Peyer's patch (tissue), 4 donors: ENCODE results near the gene NPM3.

ENCODE experiments used
- POLR2A ChIP-seq, 2 donors: fragments of 450-650 bp; IDR thresholded peaks; one replicate each; pipeline ENCODE4 v1.5.1; 2017; ENCODE audit warnings: antibody characterized with exemption in 2 of 2, mild to moderate bottlenecking in 2 of 2, moderate library complexity in 2 of 2
- TF ChIP-seq, protein P1 (sequence below), 6 experiments: fragments of 450-650 bp in 4 of 6; fragments of 200-600 bp in 2 of 6; sonication (generic) in 1 of 6; IDR thresholded peaks; one replicate each; pipeline ENCODE4 v1.5.1; 2017 to 2019; ENCODE audit warnings: antibody characterized with exemption in 6 of 6, mild to moderate bottlenecking in 3 of 6, moderate library complexity in 1 of 6

DNA sequence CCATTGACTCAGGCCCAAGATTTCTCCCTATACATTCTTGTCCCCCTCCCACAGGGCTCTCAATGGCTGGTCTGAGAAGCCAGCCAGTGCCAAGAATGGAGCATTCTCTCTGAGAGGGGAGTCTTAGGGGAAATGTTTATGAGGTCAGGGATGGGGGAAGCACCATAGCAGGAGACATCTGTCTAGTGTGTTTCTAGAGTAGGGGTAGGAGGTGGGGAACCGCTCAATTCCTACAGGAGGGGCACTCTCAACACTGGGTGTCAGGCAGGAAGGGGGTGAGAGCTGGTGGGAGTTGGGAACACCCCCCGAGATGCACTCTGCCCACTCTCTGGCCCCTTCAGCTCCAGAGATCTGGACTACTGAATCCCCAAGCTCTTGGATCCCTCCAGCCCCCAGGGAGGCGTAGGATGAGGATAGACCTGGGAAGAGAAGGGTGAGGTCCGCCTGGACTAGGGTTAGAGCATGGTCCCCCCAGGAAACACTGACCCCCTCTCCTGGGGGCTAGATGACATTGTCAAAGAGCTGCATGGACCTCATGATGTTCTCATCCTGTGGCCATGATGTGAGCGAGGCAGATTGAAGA lies 43.7 kb upstream of the NPM3 start:
- TF ChIP-seq, protein P1, sequence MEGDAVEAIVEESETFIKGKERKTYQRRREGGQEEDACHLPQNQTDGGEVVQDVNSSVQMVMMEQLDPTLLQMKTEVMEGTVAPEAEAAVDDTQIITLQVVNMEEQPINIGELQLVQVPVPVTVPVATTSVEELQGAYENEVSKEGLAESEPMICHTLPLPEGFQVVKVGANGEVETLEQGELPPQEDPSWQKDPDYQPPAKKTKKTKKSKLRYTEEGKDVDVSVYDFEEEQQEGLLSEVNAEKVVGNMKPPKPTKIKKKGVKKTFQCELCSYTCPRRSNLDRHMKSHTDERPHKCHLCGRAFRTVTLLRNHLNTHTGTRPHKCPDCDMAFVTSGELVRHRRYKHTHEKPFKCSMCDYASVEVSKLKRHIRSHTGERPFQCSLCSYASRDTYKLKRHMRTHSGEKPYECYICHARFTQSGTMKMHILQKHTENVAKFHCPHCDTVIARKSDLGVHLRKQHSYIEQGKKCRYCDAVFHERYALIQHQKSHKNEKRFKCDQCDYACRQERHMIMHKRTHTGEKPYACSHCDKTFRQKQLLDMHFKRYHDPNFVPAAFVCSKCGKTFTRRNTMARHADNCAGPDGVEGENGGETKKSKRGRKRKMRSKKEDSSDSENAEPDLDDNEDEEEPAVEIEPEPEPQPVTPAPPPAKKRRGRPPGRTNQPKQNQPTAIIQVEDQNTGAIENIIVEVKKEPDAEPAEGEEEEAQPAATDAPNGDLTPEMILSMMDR (IDR thresholded peaks at IDR 0.05), result no peak
- TF ChIP-seq POLR2A (IDR thresholded peaks at IDR 0.05), result no peak
